ENCODE results near the gene RASD1.

RASD1 gene

GRCh38 chr17:17493986-17494466, 2.2 kb downstream of the RASD1 start:
- Histone ChIP-seq H3K79me2 (ENCODE audit: low read length) (no peaks in the 10 kb centered on the region), H3K36me3 (replicated peaks; ENCODE audit: insufficient read depth, low read length) (no peaks in the 10 kb centered on the region), H2AFZ (ENCODE audit: low read length) (no peak overlapping the region), H3K4me2 (ENCODE audit: low read depth, low read length) (no peak overlapping the region), H4K20me1 (ENCODE audit: insufficient read depth, low read length) (no peaks in the 10 kb centered on the region), H3K9me2 (replicated peaks; ENCODE audit: insufficient read depth, low read length) (no peaks in the 10 kb centered on the region), H3F3A (ENCODE audit: insufficient read depth, low read length) (peaks cover 14% of the 10 kb centered on the region; the same call in 1 of the 2 replicates), H3K9me3 (replicated peaks; ENCODE audit: insufficient read depth, low read length) (no peaks in the 10 kb centered on the region), H3K27me3 (replicated peaks; ENCODE audit: insufficient read depth, low read length) (peaks cover 6% of the 10 kb centered on the region; the same call in 1 of the 2 replicates), H3K4me1 (ENCODE audit: low read length) (peaks cover 12% of the 10 kb centered on the region; the same call in 1 of the 2 replicates), H3K27ac (ENCODE audit: low read length) (no peak overlapping the region), H3K9ac (ENCODE audit: low read length) (no peak overlapping the region), H3K4me3 (ENCODE audit: low read length) (no peak overlapping the region)
- no peak for DNase-seq
- TF ChIP-seq EZH2phosphoT487 (IDR thresholded peaks at IDR 0.05; ENCODE audit: low read length) (no peak), CTCF (IDR thresholded peaks at IDR 0.05; ENCODE audit: low read length) (no peak), EZH2 (optimal IDR thresholded peaks at IDR 0.05; ENCODE audit: low read depth, low read length) (no peak)

- Histone ChIP-seq H4K20me1 (ENCODE audit: insufficient read depth, low read length) (no peaks in the 10 kb centered on the region), H3K4me1 (ENCODE audit: low read length) (peaks cover 12% of the 10 kb centered on the region; the same call in 1 of the 2 replicates), H3K4me3 (ENCODE audit: low read length) (no peak overlapping the region), H3K9ac (ENCODE audit: low read length) (no peak overlapping the region), H3K9me2 (replicated peaks; ENCODE audit: insufficient read depth, low read length) (no peaks in the 10 kb centered on the region), H3K79me2 (ENCODE audit: low read length) (no peaks in the 10 kb centered on the region), H3F3A (ENCODE audit: insufficient read depth, low read length) (peaks cover 14% of the 10 kb centered on the region; the same call in 1 of the 2 replicates), H2AFZ (ENCODE audit: low read length) (no peak overlapping the region), H3K9me3 (replicated peaks; ENCODE audit: insufficient read depth, low read length) (no peaks in the 10 kb centered on the region), H3K27me3 (replicated peaks; ENCODE audit: insufficient read depth, low read length) (peaks cover 3% of the 10 kb centered on the region; the same call in 1 of the 2 replicates), H3K4me2 (ENCODE audit: low read depth, low read length) (no peak overlapping the region), H3K27ac (ENCODE audit: low read length) (no peak overlapping the region), H3K36me3 (replicated peaks; ENCODE audit: insufficient read depth, low read length) (no peaks in the 10 kb centered on the region)
- TF ChIP-seq EZH2phosphoT487 (IDR thresholded peaks at IDR 0.05; ENCODE audit: low read length) = no peak
- no peak for TF ChIP-seq EZH2 (optimal IDR thresholded peaks at IDR 0.05; ENCODE audit: low read depth, low read length)
- no peak for TF ChIP-seq CTCF (IDR thresholded peaks at IDR 0.05; ENCODE audit: low read length)
- no peak for DNase-seq
Measured at GRCh38 chr17:17493249-17493985, 2.8 kb downstream of the RASD1 start.

- no peak overlapping the region for H3K4me2 ChIP-seq (ENCODE audit: low read depth, low read length)
- 0 out of 2 replicates have a peak, but pooled peaks cover 3% of the 10 kb centered on the region for H3K36me3 ChIP-seq (replicated peaks; ENCODE audit: insufficient read depth, low read length)
- H4K20me1 ChIP-seq (ENCODE audit: insufficient read depth, low read length) = no peaks in the 10 kb centered on the region
- H3F3A ChIP-seq (ENCODE audit: insufficient read depth, low read length) = peaks cover 14% of the 10 kb centered on the region; the same call in 1 of the 2 replicates
- no peaks in the 10 kb centered on the region for H3K9me3 ChIP-seq (replicated peaks; ENCODE audit: insufficient read depth, low read length)
- H3K27ac ChIP-seq (ENCODE audit: low read length) = no peak overlapping the region
- TF ChIP-seq CTCF (IDR thresholded peaks at IDR 0.05; ENCODE audit: low read length) = no peak
- TF ChIP-seq EZH2phosphoT487 (IDR thresholded peaks at IDR 0.05; ENCODE audit: low read length) = no peak
- TF ChIP-seq EZH2 (optimal IDR thresholded peaks at IDR 0.05; ENCODE audit: low read depth, low read length) = no peak
- no peak overlapping the region for H3K9ac ChIP-seq (ENCODE audit: low read length)
- H2AFZ ChIP-seq (ENCODE audit: low read length) = no peak overlapping the region
- H3K27me3 ChIP-seq (replicated peaks; ENCODE audit: insufficient read depth, low read length) = no peaks in the 10 kb centered on the region; the same call in 1 of the 2 replicates
- no peak overlapping the region for H3K4me3 ChIP-seq (ENCODE audit: low read length)
- DNase-seq = no peak
- peaks cover 12% of the 10 kb centered on the region; the same call in 1 of the 2 replicates for H3K4me1 ChIP-seq (ENCODE audit: low read length)
- H3K9me2 ChIP-seq (replicated peaks; ENCODE audit: insufficient read depth, low read length) = no peaks in the 10 kb centered on the region
- no peaks in the 10 kb centered on the region for H3K79me2 ChIP-seq (ENCODE audit: low read length)
Measured at GRCh38 chr17:17492571-17492970, 3.6 kb downstream of the RASD1 start.

Measured in MM.1S (cell line).